Bronchial epithelial cell (primary cell): Measurements from ENCODE around the gene NUDT3. TPM values are rescaled to one million over a fixed set of nuclear protein-coding genes. Genes with fewer than 3 reads are reported as not detected.

Experiments
- DNase-seq: peaks from one replicate; pipeline ENCODE4 v3.0.0-alpha.2; 2010; ENCODE audit warnings: low read depth
- FAIRE-seq: peaks from 2 replicates; lab custom pipeline; 2011; peaks lifted over from hg19 to GRCh38; lab: Jason Lieb, UNC
- H3K27me3 ChIP-seq: 2 replicates; pipeline ENCODE4 v1.5.1; 2011; ENCODE audit warnings: low read length; ENCODE audit not compliant: control insufficient read depth, insufficient read depth
- H3K36me3 ChIP-seq: 2 replicates; pipeline ENCODE4 v1.5.1; 2011; ENCODE audit warnings: low read length; ENCODE audit not compliant: control insufficient read depth, insufficient read depth
- H3K4me3 ChIP-seq: 2 replicates; pipeline ENCODE4 v1.5.1; 2011; ENCODE audit warnings: mild to moderate bottlenecking, low read depth, low read length, control low read depth
- CTCF ChIP-seq: IDR thresholded peaks from 2 replicates; pipeline ENCODE4 v1.5.1; 2011; ENCODE audit warnings: mild to moderate bottlenecking, moderate library complexity, low read length, control low read depth, inconsistent platforms; ENCODE audit not compliant: insufficient read depth, severe bottlenecking
- total RNA-seq: library from RNA; depleted of rRNA; stranded (reverse); fragments of >200 nt; gene quantifications from 2 replicates; pipeline ENCODE4 v1.2.1, GENCODE V29; 2014

NUDT3 gene
- total RNA-seq, 1 donor from 2014 or later = 15.8 TPM

- DNase-seq = no peak
- H3K36me3 ChIP-seq = peaks cover 4% of the 10 kb centered on the region
- no peak for FAIRE-seq
- no peaks in the 10 kb centered on the region for H3K27me3 ChIP-seq
- TF ChIP-seq CTCF = no peak
- peak overlapping the region; percentile 85 for H3K4me3 ChIP-seq
Observed at GRCh38 chr6:34237316-34237721, 155.2 kb downstream of the NUDT3 start.

- no peak for TF ChIP-seq CTCF
- no peak for FAIRE-seq
- DNase-seq = peak; percentile 63
- Histone ChIP-seq H3K36me3 (peaks cover 4% of the 10 kb centered on the region), H3K4me3 (peak within 1 kb of the TSS; percentile 85), H3K27me3 (no peaks in the 10 kb centered on the region)
Observed at GRCh38 chr6:34236443-34237315, 155.8 kb downstream of the NUDT3 start, which contains the start of gene HMGA1. Gene HMGA1, plus strand, starts transcription at chr6:34236873. Its CDS starts 3,908 bp downstream, at chr6:34240781.

GRCh38 chr6:34236131-34236442, 156.4 kb downstream of the NUDT3 start:
- DNase-seq = peak; percentile 74
- no peak for TF ChIP-seq CTCF
- peaks cover 2% of the 10 kb centered on the region for H3K36me3 ChIP-seq
- H3K4me3 ChIP-seq = peak overlapping the region; percentile 85
- no peak for FAIRE-seq
- H3K27me3 ChIP-seq = no peaks in the 10 kb centered on the region

- no peak for FAIRE-seq
- DNase-seq = peak; percentile 89
- peak; percentile 7 for TF ChIP-seq CTCF
- peak overlapping the region; percentile 85 for H3K4me3 ChIP-seq
- no peaks in the 10 kb centered on the region for H3K27me3 ChIP-seq
- peaks cover 1% of the 10 kb centered on the region for H3K36me3 ChIP-seq
Observed at GRCh38 chr6:34235307-34236130, 156.9 kb downstream of the NUDT3 start.

GRCh38 chr6:34234667-34235306, 157.7 kb downstream of the NUDT3 start:
- Histone ChIP-seq H3K4me3 (no peak overlapping the region), H3K36me3 (no peaks in the 10 kb centered on the region), H3K27me3 (no peaks in the 10 kb centered on the region)
- FAIRE-seq (no peak), DNase-seq (no peak)
- TF ChIP-seq CTCF = no peak
